HG03342 (cell line): ENCODE results near the gene NR2E1.

Experiments
- ATAC-seq: cut with Tn5 transposase; IDR thresholded peaks from one replicate; pipeline ENCODE4 v1.9.1; 2021; ENCODE audit warnings: mild to moderate bottlenecking, moderate library complexity; ENCODE audit not compliant: unreplicated experiment

NR2E1 gene

DNA sequence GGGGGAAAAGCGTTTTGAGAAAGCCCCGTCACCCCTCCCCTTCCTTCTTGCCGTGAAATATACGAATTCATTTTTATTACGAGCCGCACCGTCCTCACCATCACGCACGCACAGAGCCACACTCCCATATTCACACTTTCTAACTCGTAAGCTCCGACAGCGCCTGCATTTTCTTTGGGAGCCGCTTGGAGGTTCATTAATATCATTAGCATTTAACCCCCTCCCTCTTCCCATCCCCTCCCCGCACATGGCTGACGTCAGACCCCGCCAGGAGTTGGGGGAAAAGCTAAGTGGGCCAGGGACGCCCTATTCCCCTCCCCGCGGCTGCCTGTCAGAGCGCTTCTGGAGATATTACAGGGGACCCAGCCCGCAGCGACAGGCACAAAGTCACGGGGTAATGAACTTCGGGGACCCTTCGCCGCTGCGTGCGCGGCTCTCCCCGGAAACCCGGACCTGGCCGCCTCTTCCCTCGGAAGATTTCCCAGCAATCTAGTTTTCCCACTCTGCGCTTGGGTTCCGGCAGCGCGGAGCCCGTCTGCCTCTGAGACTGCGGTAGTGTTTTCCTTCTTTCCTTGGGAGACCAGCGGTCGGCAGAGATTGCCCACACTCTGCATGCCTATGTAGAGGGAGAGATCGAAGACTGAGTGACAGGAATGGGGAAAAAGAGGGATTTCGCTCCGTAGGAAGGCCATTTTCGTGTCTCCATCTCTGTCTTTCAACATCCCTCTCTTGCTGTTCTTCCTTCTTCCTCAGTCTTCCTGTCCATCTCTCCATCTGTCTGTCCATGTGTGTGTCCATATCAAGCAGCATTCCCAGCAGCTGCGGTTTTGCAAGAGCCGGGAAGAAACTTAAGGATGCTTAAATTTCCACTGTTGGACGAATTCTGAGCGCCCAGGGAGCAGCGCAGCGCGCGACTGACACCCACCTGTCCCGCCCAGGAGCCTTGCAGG, at the start of gene NR2E1:
Gene NR2E1 (plus strand): TSS at position 309 of the 950 bp plus-strand sequence. CDS start 744 bp downstream, outside the sequence.
- ATAC-seq = no peak

DNA sequence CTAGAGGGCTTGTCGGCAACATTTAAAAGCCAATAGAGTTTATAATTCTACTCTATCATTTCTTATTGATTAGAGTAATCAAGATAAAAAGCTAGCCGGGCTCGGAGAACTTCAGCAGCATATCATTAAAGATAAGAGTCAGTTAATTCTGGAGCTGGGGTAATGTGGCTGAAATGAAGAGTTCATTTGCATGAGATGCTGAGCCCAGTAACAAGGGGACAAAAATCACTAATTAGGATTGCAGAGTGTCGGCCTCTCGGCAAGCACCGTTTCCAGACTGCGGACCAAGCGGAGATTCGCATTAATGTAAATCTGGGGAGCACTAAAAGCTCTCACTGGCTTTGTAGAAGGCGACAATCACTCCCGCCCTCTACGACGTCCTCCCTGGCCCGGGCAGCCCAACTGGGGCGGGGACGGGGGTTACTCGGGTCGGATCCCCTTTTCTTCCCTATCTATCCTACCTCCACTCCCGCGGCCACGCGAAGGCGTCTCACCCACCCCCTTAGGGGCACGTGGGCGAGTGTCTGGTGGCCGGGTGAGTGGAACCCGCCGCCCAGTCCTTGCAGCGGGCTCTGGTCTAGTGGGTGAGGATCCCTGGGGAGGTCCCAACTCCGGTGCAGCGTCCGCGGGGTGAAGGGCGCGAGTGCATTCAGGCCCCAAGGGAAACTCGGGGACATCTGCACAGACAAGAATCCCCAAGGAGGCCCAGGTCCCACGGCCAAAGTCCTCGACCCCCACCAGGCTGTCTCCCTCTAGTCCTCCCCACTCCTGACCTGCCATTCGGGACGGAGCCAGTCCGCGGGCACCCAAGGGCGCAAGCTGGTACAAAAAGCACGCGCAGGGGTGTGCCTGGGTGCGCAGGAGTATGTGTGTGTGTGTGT, 49.0 kb upstream of the NR2E1 start:
- no peak for ATAC-seq

DNA sequence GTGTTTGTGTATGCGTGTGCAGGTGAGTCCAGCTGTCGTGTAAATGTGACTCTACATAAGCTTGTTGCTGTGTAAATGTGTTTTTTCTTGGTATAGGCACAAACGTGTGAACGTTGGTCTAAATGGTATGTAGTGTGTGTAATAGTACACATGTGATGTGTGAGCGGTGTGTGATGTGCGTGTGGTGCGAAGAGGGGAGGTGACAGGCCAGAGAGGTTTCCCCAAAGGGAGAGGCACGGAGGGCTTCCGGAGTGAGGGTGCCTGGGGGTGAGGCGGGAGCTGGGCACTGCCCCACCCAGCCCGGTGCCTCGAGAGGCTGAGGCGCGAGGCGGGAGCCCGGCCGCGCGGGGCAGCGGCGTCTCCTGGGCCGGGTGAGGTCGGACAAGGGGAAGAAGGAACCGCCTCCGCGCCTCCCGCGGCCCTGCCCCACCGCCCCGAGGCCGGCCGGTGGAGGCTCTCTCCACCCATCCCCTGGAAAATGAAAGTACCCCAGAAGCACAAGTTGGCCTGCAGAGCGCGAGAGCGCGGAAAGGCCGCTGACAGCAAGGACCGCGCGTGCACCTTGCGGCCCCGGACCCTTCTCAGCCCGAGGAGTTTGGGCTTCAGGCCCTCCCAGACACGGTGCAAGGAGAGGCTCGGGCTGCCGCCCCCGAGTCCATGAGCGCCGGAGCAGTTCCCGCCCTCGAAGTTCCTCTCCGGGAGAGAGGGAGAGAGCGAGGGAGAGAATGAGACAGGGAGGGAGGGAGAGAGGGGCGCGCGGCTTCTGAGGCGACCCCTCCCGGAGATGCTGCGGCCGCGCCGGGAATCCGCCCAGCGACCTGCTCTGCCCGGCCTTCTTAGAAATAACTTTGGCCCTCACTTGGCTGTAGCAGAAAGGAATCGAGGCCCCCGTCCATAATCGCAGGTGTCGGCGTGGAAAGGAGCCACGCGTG, 48.1 kb upstream of the NR2E1 start:
- ATAC-seq = no peak

DNA sequence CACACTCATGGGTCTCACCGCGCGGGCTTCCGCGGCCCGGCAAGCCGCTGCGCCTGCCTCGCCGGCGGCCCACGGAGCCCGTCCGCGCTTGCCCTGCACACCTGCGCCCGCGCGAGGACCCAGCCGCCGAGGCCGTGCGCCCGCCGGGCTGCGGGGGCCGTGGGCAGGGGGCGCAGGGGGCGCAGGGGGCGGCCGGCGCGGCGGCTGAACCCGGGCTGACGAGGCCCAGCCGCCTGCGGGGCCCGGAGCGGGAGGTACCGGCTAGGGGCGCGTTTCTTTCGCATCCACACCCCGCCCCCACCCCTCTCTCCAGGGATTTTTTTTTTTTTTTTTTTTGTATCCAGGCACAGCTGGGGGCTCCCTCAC, 47.5 kb upstream of the NR2E1 start:
- no peak for ATAC-seq

DNA sequence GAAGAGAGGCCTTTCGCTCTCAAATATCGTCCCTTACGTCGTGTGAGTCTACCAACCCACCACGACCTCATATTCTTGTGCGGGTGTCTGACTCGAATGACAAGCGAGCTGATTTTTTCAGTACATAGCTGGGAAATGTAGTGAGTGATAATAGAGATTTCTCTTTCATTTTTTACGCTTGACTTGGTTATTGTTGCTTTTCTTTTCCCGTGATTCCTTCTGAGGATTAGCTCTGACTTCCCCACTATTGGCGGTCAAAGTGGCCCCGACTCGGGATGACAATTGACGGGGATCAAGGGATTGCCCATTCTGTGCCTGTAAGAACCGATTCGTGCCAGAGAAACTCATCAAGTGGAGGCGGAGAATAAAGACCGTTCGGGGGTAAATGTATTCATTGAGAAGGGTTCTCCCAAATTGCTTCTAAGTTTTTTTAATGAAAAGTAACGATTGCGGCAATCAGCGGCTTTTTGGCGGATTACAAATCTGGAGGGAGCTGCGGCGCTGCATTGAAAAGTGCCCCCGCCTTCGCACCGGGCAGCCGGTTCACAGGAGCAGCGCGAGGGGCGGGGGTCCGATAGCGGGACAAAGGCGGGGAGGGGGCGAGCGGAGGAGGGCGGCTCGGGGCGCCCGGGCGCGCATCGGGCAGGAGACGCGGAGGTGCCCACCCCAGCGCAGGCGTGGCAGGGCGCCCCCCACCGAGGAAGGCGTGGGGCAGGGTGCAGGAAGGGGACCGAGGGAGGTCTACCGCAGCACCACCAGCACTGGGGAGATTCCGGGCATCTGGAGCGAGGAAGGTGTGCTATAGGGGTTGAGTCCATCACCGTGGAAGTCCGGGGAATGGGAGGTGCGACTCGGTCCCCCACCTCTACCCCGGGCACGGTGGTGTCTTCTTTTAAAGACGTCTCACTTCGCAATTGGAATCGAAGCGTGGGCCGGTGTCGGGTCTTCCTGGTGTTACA, 46.7 kb upstream of the NR2E1 start:
- no peak for ATAC-seq

DNA sequence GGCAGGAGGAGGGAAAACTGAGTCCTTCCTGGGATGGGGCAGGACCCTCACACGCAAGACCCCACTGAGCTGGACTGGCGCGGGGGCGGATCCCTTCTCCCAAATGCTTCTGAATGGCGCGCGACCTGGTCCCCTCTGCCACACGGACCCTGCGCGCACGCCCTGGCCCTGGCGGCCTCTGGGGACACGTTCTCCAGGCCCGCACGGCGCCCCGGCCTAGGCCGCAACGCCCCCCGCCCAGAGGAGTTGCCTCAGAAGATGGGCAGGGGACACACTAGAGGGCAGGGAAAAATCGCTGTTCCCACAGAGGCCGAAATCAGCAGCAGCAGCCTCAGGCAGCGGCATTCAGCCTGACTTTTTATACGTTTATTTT, 46.1 kb upstream of the NR2E1 start:
- ATAC-seq = no peak

DNA sequence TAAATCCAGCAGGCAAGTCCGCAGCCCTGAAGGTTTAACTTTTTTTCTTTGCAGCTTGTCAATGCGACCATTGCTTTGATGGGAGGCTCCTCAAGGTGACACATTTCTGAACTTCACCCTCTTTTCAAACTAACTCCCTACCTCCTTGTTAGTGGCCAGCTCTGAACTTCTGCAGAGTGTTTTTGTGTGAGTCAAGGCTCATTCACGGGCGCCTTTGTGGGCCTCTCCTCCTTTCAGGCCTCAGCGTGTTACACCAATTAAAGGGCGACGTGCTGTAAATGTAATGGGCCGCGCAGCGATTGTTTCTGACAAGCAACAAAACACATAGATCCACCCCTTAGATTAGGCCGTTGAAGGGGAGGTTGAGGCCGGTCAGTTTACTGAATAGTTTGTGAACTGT, 45.5 kb upstream of the NR2E1 start:
- no peak for ATAC-seq

DNA sequence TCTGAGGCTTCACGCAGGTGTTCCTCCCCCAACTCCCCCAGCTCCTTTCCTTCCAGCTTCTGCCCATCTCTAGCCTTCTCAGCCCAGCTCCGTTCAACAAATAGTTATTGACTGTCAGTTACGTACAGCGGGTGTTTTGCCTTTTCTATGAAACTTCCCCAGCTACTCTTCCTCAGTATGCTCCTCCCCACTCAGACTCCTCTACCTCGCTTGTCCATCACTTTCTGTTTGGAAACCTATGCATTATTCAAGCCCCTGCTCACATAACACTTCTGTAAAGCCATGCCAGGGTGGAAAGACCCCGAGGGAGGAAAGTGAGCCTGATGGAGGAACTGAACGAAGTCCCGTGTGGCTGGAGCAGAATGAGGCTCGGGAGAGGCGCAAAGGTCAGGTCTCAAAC, 44.2 kb upstream of the NR2E1 start:
- no peak for ATAC-seq

DNA sequence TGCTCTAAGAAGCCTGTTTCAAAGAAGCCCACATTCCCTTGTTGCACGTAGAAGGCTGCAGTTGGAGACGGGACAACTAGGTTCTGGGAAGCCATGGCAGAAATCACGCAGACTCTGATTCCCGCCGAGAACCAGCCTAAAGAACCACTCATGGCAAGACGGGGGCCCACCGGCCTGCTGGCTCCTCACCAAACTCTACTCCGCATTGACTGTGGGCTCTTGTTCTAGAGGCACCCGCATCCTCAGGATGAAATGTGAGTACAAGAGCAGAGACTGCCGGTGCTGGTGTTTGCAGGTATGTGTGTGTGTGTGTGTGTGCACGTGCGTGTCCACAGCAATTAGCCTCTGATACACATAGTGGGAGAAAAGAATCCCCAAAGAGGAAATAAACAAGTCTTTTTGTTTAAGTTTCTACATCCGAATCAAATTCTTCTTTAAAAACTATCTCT, 42.3 kb upstream of the NR2E1 start:
- no peak for ATAC-seq

DNA sequence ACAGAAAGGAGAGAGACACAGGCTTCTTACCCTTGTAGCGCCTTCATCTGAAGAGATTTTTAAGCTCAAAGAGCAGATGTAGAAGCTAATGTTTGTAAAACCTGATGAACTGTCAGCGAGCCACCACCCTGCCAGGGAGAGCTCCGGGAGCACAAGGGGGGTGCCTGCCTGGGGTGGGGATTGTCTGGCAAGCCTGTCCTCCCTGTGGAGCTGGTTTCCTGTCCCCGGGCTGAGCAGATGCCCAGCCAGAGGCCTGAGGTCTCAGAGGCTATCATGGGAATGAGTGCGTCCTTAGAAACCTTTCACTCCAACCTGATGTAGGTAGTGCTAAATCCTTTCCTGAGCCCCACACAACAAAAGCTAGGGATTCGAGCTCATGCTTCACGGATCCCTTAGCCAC, 41.9 kb upstream of the NR2E1 start:
- ATAC-seq = no peak

DNA sequence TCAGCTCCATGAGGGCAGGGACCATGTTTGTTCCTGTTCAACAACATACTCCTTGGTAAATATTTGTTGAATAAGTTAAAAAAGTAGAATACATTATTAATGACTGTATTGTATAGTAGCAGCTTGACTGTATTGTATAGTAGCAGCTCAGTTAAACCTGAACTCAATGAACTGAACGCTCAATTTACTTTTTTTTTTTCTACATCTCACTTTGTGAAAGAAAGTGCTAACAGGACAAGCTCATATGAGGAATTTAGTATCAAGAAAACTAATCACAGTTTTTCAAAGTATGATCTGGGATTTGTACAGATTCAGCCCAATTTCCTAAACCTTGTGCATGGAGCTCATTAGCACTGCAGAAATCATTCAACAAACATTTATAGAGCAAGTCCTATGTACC, 38.8 kb upstream of the NR2E1 start:
- no peak for ATAC-seq

DNA sequence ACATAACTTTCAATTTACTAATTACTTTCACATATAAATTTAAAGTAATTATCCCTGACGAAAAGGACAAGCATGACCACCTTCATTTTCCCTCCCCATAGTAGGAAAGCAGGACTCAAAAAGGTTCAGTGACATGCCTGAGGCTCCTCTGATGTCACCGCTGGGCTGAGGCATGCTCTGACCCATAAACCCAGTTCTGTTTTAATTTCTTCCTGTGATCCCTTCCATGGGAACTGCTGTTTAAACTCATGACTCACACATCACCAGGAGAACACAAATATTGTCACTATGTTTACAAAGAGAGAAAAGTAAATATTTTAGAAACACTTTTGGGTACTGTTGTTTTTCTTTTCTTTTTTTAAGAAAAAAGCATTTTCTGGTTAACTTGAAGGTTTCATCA, 38.0 kb upstream of the NR2E1 start:
- ATAC-seq = no peak

DNA sequence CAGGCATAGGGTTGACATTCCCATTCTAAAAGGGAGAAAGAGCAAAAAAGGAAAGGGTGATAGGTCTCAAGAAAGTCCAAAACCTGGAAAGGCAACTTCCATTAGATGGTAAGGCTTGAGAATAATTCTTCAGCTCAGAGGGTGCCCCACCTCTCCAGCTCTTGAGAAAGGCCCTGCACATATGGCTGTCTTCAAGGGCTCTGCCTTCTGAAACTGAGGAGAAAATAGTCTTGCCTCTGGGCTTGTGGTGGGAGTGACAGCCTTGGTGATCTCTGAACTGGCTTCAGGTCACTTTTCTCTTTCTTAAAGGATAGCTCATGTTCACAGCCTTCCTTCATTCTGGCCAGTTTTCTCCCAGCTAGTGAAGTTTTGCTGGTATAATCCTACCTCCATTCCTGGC, 35.6 kb upstream of the NR2E1 start:
- no peak for ATAC-seq

DNA sequence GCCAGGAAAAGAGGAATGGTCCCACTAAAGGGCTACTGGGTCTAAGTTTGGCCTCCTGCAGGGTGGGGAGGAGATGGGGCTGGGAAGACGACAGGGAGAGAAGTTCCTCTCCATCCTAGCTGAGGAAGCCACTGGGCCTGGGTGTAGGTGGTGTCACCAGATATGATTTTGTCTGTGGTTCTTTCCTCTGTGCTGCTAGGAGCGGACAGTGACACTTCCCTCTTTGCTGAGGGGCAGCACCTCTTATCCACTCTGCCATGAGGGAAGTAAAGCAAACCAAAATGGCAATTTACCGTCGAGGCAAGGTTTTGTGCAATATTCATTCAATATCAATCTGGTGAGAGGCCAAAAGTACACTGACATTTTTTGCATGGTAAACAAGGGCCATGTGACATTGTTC, 33.0 kb upstream of the NR2E1 start:
- no peak for ATAC-seq

DNA sequence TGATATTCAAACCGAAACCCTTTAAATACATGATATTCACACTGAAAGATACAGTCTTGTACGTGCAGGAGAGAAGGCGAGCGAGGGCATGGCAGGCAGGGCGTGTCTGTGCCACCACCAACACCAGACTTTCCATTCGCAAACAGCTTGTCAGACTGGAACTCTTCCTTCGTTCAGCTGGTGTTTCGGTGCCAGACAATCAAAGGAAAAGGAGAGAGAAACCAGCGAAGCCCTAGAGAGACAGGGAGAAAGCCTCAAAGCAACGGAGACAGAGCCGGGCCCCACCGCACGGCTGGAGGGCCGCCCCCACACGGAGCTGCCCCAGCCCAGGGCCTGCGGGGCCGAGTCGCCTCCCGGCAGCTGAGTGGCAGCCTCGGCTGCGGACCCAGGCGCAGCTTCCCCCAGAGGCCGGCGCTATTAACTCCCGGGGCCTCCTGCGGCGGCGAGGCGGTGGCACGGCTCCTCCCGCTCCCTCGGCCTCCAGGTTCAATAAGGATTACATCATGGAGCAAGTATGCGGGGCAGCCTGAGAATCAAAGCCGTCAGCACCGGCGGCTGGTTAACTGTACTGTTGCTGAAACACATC, 32.1 kb upstream of the NR2E1 start:
- ATAC-seq = no peak

DNA sequence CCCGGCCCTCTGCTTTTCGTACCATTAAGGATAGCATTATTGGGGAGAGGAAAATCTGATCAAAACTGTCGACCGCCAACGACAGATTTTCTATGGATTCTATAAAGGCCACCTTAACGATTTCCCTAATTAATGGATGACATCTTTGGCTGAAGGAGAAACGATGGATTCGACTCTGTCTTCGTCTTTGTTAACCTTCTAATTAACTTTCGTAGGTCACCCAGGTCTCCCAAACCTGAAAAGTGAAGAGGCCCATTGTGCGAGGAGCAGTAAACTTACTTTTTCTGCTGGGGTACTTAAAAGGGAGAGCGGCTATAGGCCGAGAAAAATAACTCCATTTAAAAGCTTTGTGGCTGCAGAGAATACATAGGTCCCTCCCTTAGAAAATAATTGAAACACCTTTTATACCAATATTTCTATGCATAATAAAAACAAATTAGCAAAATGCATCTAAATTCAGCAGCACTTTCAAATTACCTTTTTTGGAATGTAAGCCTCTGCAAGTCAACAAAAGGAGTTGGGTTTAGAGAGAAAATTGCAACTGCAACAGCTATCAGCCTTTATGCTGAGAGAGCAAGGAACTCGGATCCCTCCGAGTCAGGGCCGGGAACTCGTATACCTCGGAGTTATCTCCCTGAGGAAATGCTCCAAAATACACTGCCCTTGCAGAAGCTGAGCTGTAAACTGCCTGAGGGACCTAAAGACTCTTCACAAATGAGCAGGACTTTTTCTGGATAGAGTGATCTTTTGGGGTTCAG, 31.4 kb upstream of the NR2E1 start:
- no peak for ATAC-seq

DNA sequence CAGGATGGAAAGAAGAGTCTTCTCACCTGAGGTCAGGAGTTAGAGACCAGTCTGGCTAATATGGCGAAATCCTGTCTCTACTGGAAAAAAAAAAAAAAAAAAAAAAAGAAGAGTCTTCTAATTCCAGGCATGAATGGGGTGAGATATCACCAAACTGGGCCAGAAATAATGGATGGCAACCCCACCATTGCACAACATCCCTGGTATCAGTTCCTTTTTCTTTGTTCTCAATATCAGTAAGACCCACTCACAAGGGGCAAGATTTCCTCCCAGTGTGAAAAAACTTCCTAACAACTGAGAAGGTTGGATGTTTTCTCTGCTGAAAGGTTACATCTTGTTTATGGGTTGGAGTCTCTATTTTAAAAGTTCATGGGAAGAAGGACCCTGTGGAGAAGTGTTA, 23.6 kb upstream of the NR2E1 start:
- no peak for ATAC-seq

DNA sequence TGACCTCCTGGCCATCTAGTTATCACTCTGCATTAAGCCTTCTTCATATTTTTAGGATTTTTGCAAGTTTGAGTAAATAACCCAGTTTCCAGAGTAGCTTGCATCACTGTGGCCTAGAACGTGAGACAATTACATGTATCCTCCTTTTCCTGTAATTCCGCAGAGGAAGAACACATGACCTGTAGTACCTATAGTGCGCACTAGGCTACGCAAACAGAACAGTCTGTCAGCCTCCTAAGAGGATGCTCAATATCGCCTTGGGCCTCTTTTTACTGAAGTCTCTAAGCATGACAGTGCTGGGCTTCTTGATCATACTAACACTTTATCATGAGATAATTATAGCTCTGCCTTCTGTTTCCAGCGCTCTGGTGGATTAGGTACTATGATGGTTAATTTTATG, 20.2 kb upstream of the NR2E1 start:
- ATAC-seq = no peak

DNA sequence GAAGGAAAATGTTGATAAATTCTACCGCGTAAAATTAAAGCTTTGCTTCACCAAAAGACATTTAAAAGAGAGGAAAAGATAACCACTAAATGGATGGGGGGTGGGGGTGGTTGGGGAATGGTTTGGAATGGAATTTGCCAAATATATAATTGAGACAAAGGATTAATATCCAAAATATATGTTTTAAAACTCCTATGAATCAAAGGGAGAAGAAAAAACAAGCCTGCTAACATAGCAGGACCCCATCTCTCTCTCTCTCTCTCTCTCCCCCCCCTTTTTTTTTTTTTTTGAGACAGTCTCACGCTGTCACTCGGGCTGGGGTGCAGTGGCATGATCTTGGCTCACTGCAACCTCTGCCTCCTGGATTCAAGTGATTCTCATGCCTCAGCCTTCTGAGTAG, 13.4 kb upstream of the NR2E1 start:
- no peak for ATAC-seq
